B cell (primary cell): ENCODE measurements around the gene RNASE4. TPM values are rescaled to one million over a fixed set of nuclear protein-coding genes. Genes with fewer than 3 reads are reported as not detected.

ENCODE experiments used
- ATAC-seq: fragments of 200-7000 bp; cut with Tn5 transposase; one replicate; pipeline ENCODE4 v1.10.0; 2021; ENCODE audit warnings: low read depth, mild to moderate bottlenecking, moderate number of reproducible peaks, moderate library complexity
- CTCF ChIA-PET: fragments of 350-600 bp; sonication (Branson Sonifier 250); formaldehyde crosslinking; loops from one replicate; lab custom pipeline; 2021; ENCODE audit warnings: antibody characterized with exemption, inconsistent platforms; lab: Charles Lee
- POLR2A ChIA-PET: fragments of 350-600 bp; sonication (Branson Sonifier 250); formaldehyde crosslinking; loops from one replicate; lab custom pipeline; 2021; ENCODE audit warnings: antibody characterized with exemption; lab: Charles Lee
- DNase-seq: peaks from one replicate; pipeline ENCODE4 v3.0.0; 2013
- H2AFZ ChIP-seq: 2 replicates; pipeline ENCODE4 v1.6.1; 2012; ENCODE audit warnings: mild to moderate bottlenecking, low read depth, low read length; ENCODE audit not compliant: insufficient read depth, poor library complexity, severe bottlenecking
- H3K27ac ChIP-seq, 2 donors: 1 replicate in 1 of 2; 2 replicates in 1 of 2; pipeline ENCODE4 v1.5.1; 2012 to 2013; ENCODE audit warnings: low read length in 2 of 2, mild to moderate bottlenecking in 2 of 2, moderate library complexity in 1 of 2
- H3K27me3 ChIP-seq, 4 experiments: fragments of 200-600 bp in 1 of 4; sonication (generic) in 1 of 4; replicated peaks in 1 of 4; 1 replicate in 2 of 4; 2 replicates in 2 of 4; pipeline versions ENCODE4 v1.6.1 to v1.7.0; 2013 to 2016; ENCODE audit warnings: low read length in 3 of 4, mild to moderate bottlenecking in 2 of 4, mixed read lengths in 1 of 4, moderate library complexity in 1 of 4; ENCODE audit not compliant: insufficient read depth in 4 of 4, control insufficient read depth in 3 of 4; ENCODE audit errors: control extremely low read depth in 1 of 4
- H3K36me3 ChIP-seq, 2 experiments: replicated peaks in 1 of 2; 1 replicate in 1 of 2; 2 replicates in 1 of 2; pipeline versions ENCODE4 v1.6.1 to v1.7.1; 2013; ENCODE audit warnings: low read length in 1 of 2; ENCODE audit not compliant: insufficient read depth in 2 of 2, control insufficient read depth in 1 of 2; ENCODE audit errors: control extremely low read depth in 1 of 2, extremely low read depth in 1 of 2
- H3K4me1 ChIP-seq, 2 donors: fragments of 200-600 bp in 1 of 2; sonication (generic) in 1 of 2; 1 replicate in 1 of 2; 2 replicates in 1 of 2; pipeline versions ENCODE4 v1.5.1 to v1.6.1; 2013 to 2017; ENCODE audit warnings: low read length in 2 of 2; ENCODE audit not compliant: control insufficient read depth in 2 of 2, insufficient read depth in 2 of 2
- H3K4me2 ChIP-seq: replicated peaks from 2 replicates; pipeline ENCODE3; 2012; ENCODE audit warnings: mild to moderate bottlenecking, low read depth, low read length; ENCODE audit not compliant: poor library complexity, severe bottlenecking
- H3K4me3 ChIP-seq, 5 experiments: fragments of 200-600 bp in 1 of 5; sonication (generic) in 1 of 5; 1 replicate in 3 of 5; 2 replicates in 2 of 5; pipeline versions ENCODE4 v1.5.1 to v1.7.0; 2011 to 2016; ENCODE audit warnings: low read length in 4 of 5, mild to moderate bottlenecking in 4 of 5, low read depth in 2 of 5, control low read depth in 1 of 5, moderate library complexity in 1 of 5; ENCODE audit not compliant: insufficient read depth in 1 of 5; ENCODE audit errors: control extremely low read depth in 1 of 5, extremely low read depth in 1 of 5
- H3K79me2 ChIP-seq: fragments of 200-600 bp; sonication (generic); one replicate; pipeline ENCODE4 v1.6.0; 2016; ENCODE audit warnings: low read length; ENCODE audit not compliant: control insufficient read depth, insufficient read depth
- H3K9ac ChIP-seq: fragments of 200-600 bp; sonication (generic); 2 replicates; pipeline ENCODE4 v1.6.1; 2017; ENCODE audit warnings: mild to moderate bottlenecking, low read length, moderate library complexity
- H3K9me3 ChIP-seq, 3 donors: one replicate each; pipeline versions ENCODE4 v1.6.1 to v1.7.1; 2013; ENCODE audit warnings: low read length in 2 of 3; ENCODE audit not compliant: control insufficient read depth in 2 of 3, insufficient read depth in 1 of 3; ENCODE audit errors: control extremely low read depth in 1 of 3
- H4K20me1 ChIP-seq: 2 replicates; pipeline ENCODE4 v1.6.0; 2012; ENCODE audit warnings: mild to moderate bottlenecking, low read length; ENCODE audit not compliant: insufficient read depth, control insufficient read depth, poor library complexity, severe bottlenecking
- H3K27ac Mint-ChIP-seq: one replicate; pipeline ENCODE4 v1.8.0; 2021; ENCODE audit warnings: mixed read lengths
- H3K27me3 Mint-ChIP-seq: one replicate; pipeline ENCODE4 v1.8.0; 2021; ENCODE audit warnings: mixed read lengths
- H3K4me1 Mint-ChIP-seq: one replicate; pipeline ENCODE4 v1.8.0; 2021; ENCODE audit warnings: mixed read lengths
- H3K4me3 Mint-ChIP-seq: one replicate; pipeline ENCODE4 v1.8.0; 2021; ENCODE audit warnings: mixed read lengths
- H3K9me3 Mint-ChIP-seq: one replicate; pipeline ENCODE4 v1.8.0; 2022; ENCODE audit warnings: mixed read lengths; ENCODE audit not compliant: insufficient read depth
- CTCF ChIP-seq: fragments of 200-600 bp; IDR thresholded peaks from one replicate; pipeline ENCODE4 v1.8.0; 2022; ENCODE audit warnings: antibody characterized with exemption, mild to moderate bottlenecking
- EZH2 ChIP-seq: IDR thresholded peaks from 2 replicates; pipeline ENCODE4 v1.6.1; 2012; ENCODE audit warnings: borderline replicate concordance, low read depth, mild to moderate bottlenecking, moderate library complexity, low read length; ENCODE audit not compliant: insufficient read depth, poor library complexity, severe bottlenecking
- whole genome bisulfite sequencing: methylation state at CpG from one replicate; pipeline ENCODE4 v1.1.5; 2013; ENCODE audit warnings: missing lambda C conversion rate; ENCODE audit not compliant: insufficient coverage; 5-methylcytosine and 5-hydroxymethylcytosine counted together
- intact Hi-C: fragments of 100-400 bp; cut with micrococcal nuclease; formaldehyde crosslinking; loops from one replicate; pipeline ENCODE4 v1.10.0; 2022
- polyA plus RNA-seq: library from polyadenylated mRNA; depleted of rRNA; stranded (reverse); fragments of >200 nt; gene quantifications from 2 replicates; pipeline ENCODE4 v1.2.3, GENCODE V29; 2012
- total RNA-seq, 2 donors: library from RNA; stranded (reverse); fragments of 120-200 nt in 1 of 2; gene quantifications; 1 replicate in 1 of 2; 2 replicates in 1 of 2; pipeline versions ENCODE4 v1.2.3 to v1.2.4, GENCODE V29; 2013 to 2022

The RNASE4 gene
- total and polyA plus RNA-seq, 2 donors (not counting 1 experiment from before 2014, with no cell fraction given) = 1.8 TPM

GRCh38 chr14:20684662-20685456, 499 bp downstream of the RNASE4 start:
- H3K4me1 ChIP-seq = peaks cover 27 to 43% of the 10 kb centered on the region in 2 donors
- H3K36me3 ChIP-seq = no peaks in the 10 kb centered on the region
- Mint-ChIP-seq H3K9me3 (no peaks in the 10 kb centered on the region), H3K27me3 (no peaks in the 10 kb centered on the region), H3K4me1 (peaks cover 6% of the 10 kb centered on the region), H3K4me3 (no peak overlapping the region), H3K27ac (no peak overlapping the region)
- ChIA-PET CTCF (interaction anchor here (0.7 to 20.0 kb wide), 10 partner anchors 12 to 357 kb away, joined by 3 to 445 read pairs (median 15); partner anchors contain the start of gene PARP2), POLR2A (interaction anchor here (1.8 to 5.8 kb wide), 4 partner anchors 16 to 342 kb away, joined by 6 to 42 read pairs (median 25); partner anchors contain the start of gene PARP2)
- peak overlapping the region; percentile 76 for H3K4me2 ChIP-seq
- H3K27me3 ChIP-seq = no peaks in the 10 kb centered on the region
- ATAC-seq = no peak
- H4K20me1 ChIP-seq = no peaks in the 10 kb centered on the region
- 34% methylated on average over 9 of the region's 22 CpGs for WGBS
- no peak for DNase-seq
- no peak for TF ChIP-seq EZH2
- TF ChIP-seq CTCF = no peak
- intact Hi-C loops = loop anchor here (2.0 to 5.0 kb wide), 2 partner anchors 54 to 287 kb away; no protein-coding TSS in a partner anchor
- H3K9me3 ChIP-seq = no peaks in the 10 kb centered on the region
- peak overlapping the region; percentile 81 for H2AFZ ChIP-seq
- H3K79me2 ChIP-seq = no peaks in the 10 kb centered on the region
- peak overlapping the region; percentile 43 to 92 for H3K27ac ChIP-seq
- peak overlapping the region; percentile 87 for H3K9ac ChIP-seq
- H3K4me3 ChIP-seq = peak overlapping the region; percentile 81 to 95 (median 92)
